Loucy (cell line): ENCODE data around the gene PLXNA4.

Source experiments
- H2AFZ ChIP-seq: fragments of 200-600 bp; sonication (generic); 2 replicates; pipeline ENCODE4 v1.6.0; 2016; ENCODE audit warnings: antibody characterized with exemption, mild to moderate bottlenecking, low read length, moderate library complexity
- H3F3A ChIP-seq: fragments of 200-600 bp; 2 replicates; pipeline ENCODE4 v1.6.0; 2016; ENCODE audit warnings: antibody characterized with exemption, low read depth, mild to moderate bottlenecking
- H3K27me3 ChIP-seq: fragments of 200-600 bp; sonication (generic); 2 replicates; pipeline ENCODE4 v1.6.1; 2014; ENCODE audit warnings: low read length, mild to moderate bottlenecking; ENCODE audit not compliant: insufficient read depth, poor library complexity, severe bottlenecking
- H3K36me3 ChIP-seq: fragments of 200-600 bp; sonication (generic); 2 replicates; pipeline ENCODE4 v1.6.1; 2016; ENCODE audit warnings: low read length; ENCODE audit not compliant: insufficient read depth
- H3K4me1 ChIP-seq: fragments of 200-600 bp; sonication (generic); 2 replicates; pipeline ENCODE4 v1.5.1; 2014; ENCODE audit warnings: low read length, mild to moderate bottlenecking; ENCODE audit not compliant: insufficient read depth, poor library complexity, severe bottlenecking
- H3K4me2 ChIP-seq: fragments of 200-600 bp; sonication (generic); 2 replicates; pipeline ENCODE4 v1.6.0; 2014; ENCODE audit warnings: antibody characterized with exemption, low read length, low read depth, mild to moderate bottlenecking; ENCODE audit not compliant: poor library complexity, severe bottlenecking
- H3K4me3 ChIP-seq: fragments of 200-600 bp; sonication (generic); 2 replicates; pipeline ENCODE4 v1.5.1; 2014; ENCODE audit warnings: low read length, mild to moderate bottlenecking, mixed read lengths; ENCODE audit not compliant: poor library complexity, severe bottlenecking
- H3K79me2 ChIP-seq: fragments of 200-600 bp; sonication (generic); 2 replicates; pipeline ENCODE4 v1.6.1; 2014; ENCODE audit warnings: low read length; ENCODE audit not compliant: insufficient read depth
- H3K9ac ChIP-seq: fragments of 200-600 bp; sonication (generic); 2 replicates; pipeline ENCODE4 v1.6.0; 2014; ENCODE audit warnings: mild to moderate bottlenecking, low read depth, low read length, moderate library complexity; ENCODE audit not compliant: poor library complexity, severe bottlenecking
- H3K9me2 ChIP-seq: fragments of 200-600 bp; sonication (generic); replicated peaks from 2 replicates; pipeline ENCODE4 v1.6.1; 2016; ENCODE audit warnings: low read depth, low read length, mixed read lengths
- H3K9me3 ChIP-seq: fragments of 200-600 bp; sonication (generic); 2 replicates; pipeline ENCODE4 v1.6.1; 2014; ENCODE audit warnings: mild to moderate bottlenecking, antibody characterized with exemption, low read length, low read depth; ENCODE audit not compliant: insufficient read depth
- H4K20me1 ChIP-seq: fragments of 200-600 bp; sonication (generic); 2 replicates; pipeline ENCODE4 v1.6.0; 2014; ENCODE audit warnings: antibody characterized with exemption, low read length, mild to moderate bottlenecking; ENCODE audit not compliant: insufficient read depth, poor library complexity, severe bottlenecking
- CTCF ChIP-seq: fragments of 200-600 bp; sonication (generic); conservative IDR thresholded peaks from 2 replicates; pipeline ENCODE4 v1.5.1; 2014; ENCODE audit warnings: mild to moderate bottlenecking, antibody characterized with exemption, low read length
- EZH2phosphoT487 ChIP-seq: fragments of 200-600 bp; IDR thresholded peaks from 2 replicates; pipeline ENCODE4 v1.6.1; 2018; ENCODE audit warnings: antibody characterized with exemption, mild to moderate bottlenecking, moderate library complexity, borderline replicate concordance

The PLXNA4 gene

GRCh38 chr7:132326878-132327589, 249.2 kb downstream of the PLXNA4 start:
- no peaks in the 10 kb centered on the region for H3K79me2 ChIP-seq
- no peaks in the 10 kb centered on the region for H3K9me2 ChIP-seq

GRCh38 chr7:132322970-132323369, 253.3 kb downstream of the PLXNA4 start:
- no peaks in the 10 kb centered on the region for H3K79me2 ChIP-seq
- no peaks in the 10 kb centered on the region for H3K36me3 ChIP-seq
- H3K27me3 ChIP-seq = no peaks in the 10 kb centered on the region
- H3K9me3 ChIP-seq = no peaks in the 10 kb centered on the region
- no peaks in the 10 kb centered on the region for H3K9me2 ChIP-seq
- peaks cover 4% of the 10 kb centered on the region for H3K4me1 ChIP-seq
- no peak overlapping the region for H2AFZ ChIP-seq
- H3F3A ChIP-seq = no peaks in the 10 kb centered on the region
- H3K4me2 ChIP-seq = no peak overlapping the region
- H4K20me1 ChIP-seq = no peaks in the 10 kb centered on the region
- TF ChIP-seq CTCF (no peak), EZH2phosphoT487 (no peak)
- no peak overlapping the region for H3K4me3 ChIP-seq
- no peak overlapping the region for H3K9ac ChIP-seq

More at GRCh38 chr7:132326878-132327589, 249.2 kb downstream of the PLXNA4 start:
- H4K20me1 ChIP-seq = no peaks in the 10 kb centered on the region
- H3K9ac ChIP-seq = no peak overlapping the region
- no peak overlapping the region for H3K4me2 ChIP-seq
- no peaks in the 10 kb centered on the region for H3F3A ChIP-seq
- H3K4me1 ChIP-seq = no peaks in the 10 kb centered on the region
- TF ChIP-seq CTCF = no peak
- no peak overlapping the region for H3K4me3 ChIP-seq
- H2AFZ ChIP-seq = no peak overlapping the region
- H3K36me3 ChIP-seq = no peaks in the 10 kb centered on the region
- H3K9me3 ChIP-seq = no peaks in the 10 kb centered on the region
- H3K27me3 ChIP-seq = no peaks in the 10 kb centered on the region

GRCh38 chr7:132321387-132321786, 254.9 kb downstream of the PLXNA4 start:
- no peaks in the 10 kb centered on the region for H3F3A ChIP-seq
- no peaks in the 10 kb centered on the region for H3K36me3 ChIP-seq
- TF ChIP-seq CTCF (peak; percentile 61), EZH2phosphoT487 (no peak)

More at GRCh38 chr7:132321387-132321786, 254.9 kb downstream of the PLXNA4 start:
- no peaks in the 10 kb centered on the region for H3K9me3 ChIP-seq
- H2AFZ ChIP-seq = no peak overlapping the region
- no peaks in the 10 kb centered on the region for H3K79me2 ChIP-seq
- peaks cover 4% of the 10 kb centered on the region for H3K4me1 ChIP-seq
- no peaks in the 10 kb centered on the region for H3K27me3 ChIP-seq
- H3K4me2 ChIP-seq = no peak overlapping the region
- H3K9me2 ChIP-seq = no peaks in the 10 kb centered on the region
- H3K4me3 ChIP-seq = no peak overlapping the region
- H3K9ac ChIP-seq = no peak overlapping the region
- H4K20me1 ChIP-seq = no peaks in the 10 kb centered on the region
